PC-3 (cell line): ENCODE data around the gene NOS2. TPM values are rescaled to one million over a fixed set of nuclear protein-coding genes. Genes with fewer than 3 reads are reported as not detected.
"Not testable (repeated sequence)": the region's sequence is repeated elsewhere in the genome, so short reads cannot be mapped to it uniquely, and the experiment has no call there.

Experiments used
- ATAC-seq: fragments of 200-7000 bp; cut with Tn5 transposase; 2 replicates; pipeline ENCODE4 v1.9.1; 2020; ENCODE audit warnings: mild to moderate bottlenecking, moderate library complexity
- BruUV-seq: library from RNA; stranded (reverse); fragments of 400-500 nt; replicated peaks from 2 replicates; lab custom pipeline; 2021; lab: Mats Ljungman, UMichigan
- CTCF ChIA-PET: fragments of 300-600 bp; sonication (Branson Sonifier 250); formaldehyde crosslinking; loops from one replicate; lab custom pipeline; 2022; ENCODE audit warnings: antibody characterized with exemption; lab: Charles Lee
- POLR2A ChIA-PET: fragments of 300-600 bp; sonication (Branson Sonifier 250); formaldehyde crosslinking; loops from one replicate; lab custom pipeline; 2022; ENCODE audit warnings: antibody characterized with exemption; ENCODE audit not compliant: unreplicated experiment; lab: Charles Lee
- DNase-seq: peaks from one replicate; pipeline ENCODE4 v3.0.0-alpha.2; 2015
- H2AFZ ChIP-seq: fragments of 300-600 bp; sonication (generic); 2 replicates; pipeline ENCODE4 v1.6.0; 2016; ENCODE audit warnings: antibody characterized with exemption, low read length
- H3F3A ChIP-seq: fragments of 300-600 bp; sonication (generic); one replicate; pipeline ENCODE4 v1.6.0; 2017; ENCODE audit warnings: antibody characterized with exemption, low read length, control low read depth, mild to moderate bottlenecking; ENCODE audit not compliant: unreplicated experiment
- H3K27ac ChIP-seq: fragments of 300-600 bp; sonication (generic); 2 replicates; pipeline ENCODE4 v1.5.1; 2016; ENCODE audit warnings: mild to moderate bottlenecking, low read length
- H3K27me3 ChIP-seq: fragments of 300-600 bp; sonication (generic); 2 replicates; pipeline ENCODE4 v1.6.1; 2016; ENCODE audit warnings: low read length, mixed read lengths
- H3K36me3 ChIP-seq: fragments of 300-600 bp; sonication (generic); 2 replicates; pipeline ENCODE4 v1.6.1; 2016; ENCODE audit warnings: low read depth, mixed run types, low read length, mixed read lengths
- H3K4me1 ChIP-seq: fragments of 300-600 bp; sonication (generic); 2 replicates; pipeline ENCODE4 v1.5.1; 2016; ENCODE audit warnings: low read length; ENCODE audit not compliant: insufficient read depth
- H3K4me2 ChIP-seq: fragments of 300-600 bp; sonication (generic); 2 replicates; pipeline ENCODE4 v1.6.0; 2016; ENCODE audit warnings: low read length
- H3K4me3 ChIP-seq: fragments of 300-600 bp; sonication (generic); 2 replicates; pipeline ENCODE4 v1.5.1; 2016; ENCODE audit warnings: mild to moderate bottlenecking, low read length, mixed read lengths
- H3K79me2 ChIP-seq: fragments of 300-600 bp; sonication (generic); 2 replicates; pipeline ENCODE4 v1.6.1; 2017; ENCODE audit warnings: low read length, mixed read lengths
- H3K9ac ChIP-seq: fragments of 300-600 bp; sonication (generic); 2 replicates; pipeline ENCODE4 v1.6.0; 2016; ENCODE audit warnings: mild to moderate bottlenecking, low read length
- H3K9me2 ChIP-seq: fragments of 300-600 bp; sonication (generic); replicated peaks from 2 replicates; pipeline ENCODE4 v1.6.1; 2016; ENCODE audit warnings: mixed run types, low read length, mixed read lengths
- H3K9me3 ChIP-seq: fragments of 300-600 bp; sonication (generic); 2 replicates; pipeline ENCODE4 v1.6.1; 2016; ENCODE audit warnings: low read length, mixed read lengths
- H4K20me1 ChIP-seq: fragments of 300-600 bp; sonication (generic); 2 replicates; pipeline ENCODE4 v1.6.1; 2016; ENCODE audit warnings: low read length, mixed read lengths
- CTCF ChIP-seq: fragments of 300-600 bp; sonication (generic); conservative IDR thresholded peaks from 2 replicates; pipeline ENCODE4 v1.5.1; 2017; ENCODE audit warnings: antibody characterized with exemption, low read depth, mild to moderate bottlenecking, low read length
- EZH2 ChIP-seq: fragments of 300-600 bp; sonication (generic); IDR thresholded peaks from one replicate; pipeline ENCODE4 v1.6.1; 2017; ENCODE audit warnings: antibody characterized with exemption, mild to moderate bottlenecking, low read length; ENCODE audit not compliant: unreplicated experiment
- EZH2phosphoT487 ChIP-seq: fragments of 300-600 bp; sonication (generic); IDR thresholded peaks from 2 replicates; pipeline ENCODE4 v1.6.1; 2018; ENCODE audit warnings: mild to moderate bottlenecking, antibody characterized with exemption, low read length, borderline replicate concordance
- intact Hi-C: fragments of 100-400 bp; cut with micrococcal nuclease; formaldehyde crosslinking; loops from 2 replicates; pipeline ENCODE4 v1.9.0; 2023
- total RNA-seq: library from RNA; depleted of rRNA; stranded (reverse); fragments of >200 nt; gene quantifications from 2 replicates; pipeline ENCODE4 v1.2.3, GENCODE V29; 2014

NOS2 gene
- total RNA-seq, 1 experiment from 2014 or later = not detected

GRCh38 chr17:27839571-27840405 lies 39.5 kb upstream of the NOS2 start:
- CTCF ChIA-PET, H3K4me2 ChIP-seq, H4K20me1 ChIP-seq, H2AFZ ChIP-seq, H3K79me2 ChIP-seq, DNase-seq, BruUV-seq, intact Hi-C loops, H3K9ac ChIP-seq, H3K4me1 ChIP-seq, H3K36me3 ChIP-seq, H3K4me3 ChIP-seq, H3K9me2 ChIP-seq, ATAC-seq, H3F3A ChIP-seq, H3K27ac ChIP-seq, H3K9me3 ChIP-seq, POLR2A ChIA-PET, H3K27me3 ChIP-seq: not testable (repeated sequence)

GRCh38 chr17:27838607-27839006 lies 38.3 kb upstream of the NOS2 start:
- H3K9ac ChIP-seq, H3K27me3 ChIP-seq, H3K27ac ChIP-seq, H3K4me3 ChIP-seq, ATAC-seq, POLR2A ChIA-PET, H4K20me1 ChIP-seq, H3K9me3 ChIP-seq, H3K79me2 ChIP-seq, DNase-seq, intact Hi-C loops, H2AFZ ChIP-seq, H3K4me2 ChIP-seq, H3K4me1 ChIP-seq, H3K9me2 ChIP-seq, H3F3A ChIP-seq, CTCF ChIA-PET, BruUV-seq, H3K36me3 ChIP-seq: not testable (repeated sequence)

GRCh38 chr17:27837769-27838168 lies 37.4 kb upstream of the NOS2 start:
- H3K36me3 ChIP-seq, BruUV-seq, POLR2A ChIA-PET, H3K9ac ChIP-seq, ATAC-seq, DNase-seq, H3K9me3 ChIP-seq, H3K79me2 ChIP-seq, H3K27me3 ChIP-seq, H4K20me1 ChIP-seq, H3K4me2 ChIP-seq, intact Hi-C loops, H3K4me1 ChIP-seq, H3F3A ChIP-seq, H3K4me3 ChIP-seq, H2AFZ ChIP-seq, H3K9me2 ChIP-seq, CTCF ChIA-PET, H3K27ac ChIP-seq: not testable (repeated sequence)

- H3F3A ChIP-seq = no peaks in the 10 kb centered on the region
- no peak overlapping the region for H3K4me3 ChIP-seq
- no peaks in the 10 kb centered on the region for H3K4me1 ChIP-seq
- no peak for DNase-seq
- no peak overlapping the region for H3K9ac ChIP-seq
- ChIA-PET POLR2A (no interaction called here), CTCF (no interaction called here)
- TF ChIP-seq EZH2 (no peak), EZH2phosphoT487 (no peak), CTCF (no peak)
- H3K9me3 ChIP-seq = no peaks in the 10 kb centered on the region
- no peak overlapping the region for H3K27ac ChIP-seq
- intact Hi-C loops = no loop called here
- no peak overlapping the region for H2AFZ ChIP-seq
- no peaks in the 10 kb centered on the region for H3K36me3 ChIP-seq
- no peaks in the 10 kb centered on the region for H4K20me1 ChIP-seq
- no peaks in the 10 kb centered on the region for H3K27me3 ChIP-seq
- H3K4me2 ChIP-seq = no peak overlapping the region
- H3K9me2 ChIP-seq = no peaks in the 10 kb centered on the region
- ATAC-seq = no peak
- no TSS peak for BruUV-seq
- H3K79me2 ChIP-seq = no peaks in the 10 kb centered on the region
Observed at GRCh38 chr17:27836651-27837050, 36.3 kb upstream of the NOS2 start.
